ENCODE measurements around the gene KIF7.

KIF7 gene

DNA sequence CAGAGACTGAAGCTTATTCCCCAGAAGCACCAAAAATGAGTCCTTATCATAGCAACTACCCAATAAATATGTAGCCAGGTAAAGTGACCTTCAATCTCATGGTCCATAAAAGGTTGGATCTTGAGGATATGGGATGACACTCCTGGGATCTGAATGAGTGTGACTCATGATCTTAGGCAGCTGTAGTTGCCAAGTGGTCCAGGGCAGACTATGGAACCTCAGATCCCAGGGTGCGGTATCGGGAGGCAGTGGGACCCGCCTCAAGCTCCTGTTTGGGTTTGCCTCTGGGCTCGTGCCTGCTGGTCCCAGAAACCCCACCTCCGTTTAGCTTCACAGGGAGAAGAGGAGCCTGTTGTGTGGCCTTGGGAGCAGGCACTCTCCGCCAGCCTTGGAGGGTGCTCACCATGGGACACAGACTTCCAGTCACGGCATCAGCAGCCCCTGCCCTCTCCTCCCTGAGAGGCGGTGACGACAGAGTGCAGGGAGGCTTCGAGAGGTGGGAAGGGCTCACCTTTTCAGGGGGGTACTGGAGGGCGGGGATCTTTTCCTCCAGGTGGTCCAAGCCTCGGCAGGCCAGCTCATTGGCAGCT, 15.8 kb upstream of the KIF7 start:
- no peak for DNase-seq

DNA sequence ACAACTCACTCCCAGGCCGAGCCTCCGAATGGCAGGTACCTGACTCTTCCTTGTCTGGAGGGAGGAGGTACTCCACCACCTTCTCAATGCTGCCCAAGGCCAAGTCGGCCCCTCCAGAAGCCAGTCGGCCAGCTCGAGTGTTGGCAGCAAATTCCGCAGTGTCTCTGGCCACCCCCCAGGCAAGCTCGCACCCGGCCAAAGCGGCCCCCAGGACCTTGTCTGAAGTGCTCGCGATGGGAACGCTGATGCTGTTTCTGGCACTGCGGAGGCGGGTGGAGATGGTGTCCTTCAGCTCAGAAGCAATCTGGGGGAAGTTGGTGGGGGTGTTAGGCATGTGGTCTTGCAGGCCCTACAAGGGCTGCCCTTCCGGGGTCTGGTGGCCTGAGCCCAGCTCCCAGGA, 14.7 kb upstream of the KIF7 start:
- DNase-seq = no peak

DNA sequence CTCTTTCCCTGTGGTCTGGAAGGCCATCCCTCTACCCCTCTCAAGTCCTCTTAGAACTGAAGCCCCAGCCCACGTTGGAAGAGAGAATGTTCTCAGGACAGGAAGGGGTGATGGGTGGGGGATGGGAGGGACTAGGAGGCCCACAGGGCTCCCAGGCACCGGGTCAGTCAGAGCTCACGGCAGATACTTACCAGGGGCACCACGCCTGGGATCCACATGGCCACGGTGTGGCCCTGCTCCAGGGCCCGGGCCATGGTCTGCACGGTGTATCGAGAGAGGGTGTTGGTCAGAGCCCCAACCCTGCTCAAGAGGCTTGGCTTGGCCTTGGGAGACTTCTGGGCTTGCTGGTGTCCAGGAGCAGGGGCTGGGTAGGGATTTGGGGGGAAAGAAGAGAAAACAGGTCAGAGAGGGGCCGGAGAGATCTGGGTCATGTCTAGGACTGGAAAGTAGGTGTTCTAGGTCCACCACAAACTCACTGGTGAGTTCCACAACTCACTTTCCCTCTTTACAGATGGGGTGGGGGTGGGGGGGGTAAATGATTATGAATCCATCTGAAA, 14.1 kb upstream of the KIF7 start:
- no peak for DNase-seq

DNA sequence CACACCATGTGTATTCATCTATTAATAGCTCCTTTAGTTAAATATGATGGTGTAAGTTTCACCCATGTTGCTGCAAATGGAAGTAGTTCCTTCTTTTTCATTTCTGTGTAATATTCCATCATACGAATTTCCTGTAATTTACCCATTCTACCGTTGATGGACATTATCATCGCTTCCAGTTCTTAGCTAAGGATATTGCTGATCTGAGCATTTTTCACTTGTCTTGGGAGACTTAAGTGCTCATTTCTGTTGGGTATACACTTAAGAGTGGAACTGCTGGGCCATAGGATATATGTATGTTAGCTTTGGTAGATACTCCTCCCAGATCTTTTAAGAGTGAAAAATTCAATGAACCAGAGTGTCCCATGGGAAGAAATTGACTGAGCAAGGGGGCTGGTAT, 12.9 kb upstream of the KIF7 start:
- no peak for DNase-seq

DNA sequence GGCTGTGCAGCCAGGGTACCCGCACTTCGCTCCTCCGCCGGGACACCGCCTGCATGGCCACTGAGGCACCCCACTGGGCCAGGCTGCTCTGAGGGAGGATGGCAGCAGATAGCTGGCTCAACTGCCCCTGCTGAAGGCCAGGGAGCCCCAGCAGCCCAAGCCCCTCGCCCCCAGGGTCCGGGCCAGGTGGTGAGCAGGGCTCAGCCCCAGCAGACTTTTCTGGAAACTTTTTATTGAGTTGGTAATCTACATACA, 12.4 kb upstream of the KIF7 start:
- DNase-seq = no peak

DNA sequence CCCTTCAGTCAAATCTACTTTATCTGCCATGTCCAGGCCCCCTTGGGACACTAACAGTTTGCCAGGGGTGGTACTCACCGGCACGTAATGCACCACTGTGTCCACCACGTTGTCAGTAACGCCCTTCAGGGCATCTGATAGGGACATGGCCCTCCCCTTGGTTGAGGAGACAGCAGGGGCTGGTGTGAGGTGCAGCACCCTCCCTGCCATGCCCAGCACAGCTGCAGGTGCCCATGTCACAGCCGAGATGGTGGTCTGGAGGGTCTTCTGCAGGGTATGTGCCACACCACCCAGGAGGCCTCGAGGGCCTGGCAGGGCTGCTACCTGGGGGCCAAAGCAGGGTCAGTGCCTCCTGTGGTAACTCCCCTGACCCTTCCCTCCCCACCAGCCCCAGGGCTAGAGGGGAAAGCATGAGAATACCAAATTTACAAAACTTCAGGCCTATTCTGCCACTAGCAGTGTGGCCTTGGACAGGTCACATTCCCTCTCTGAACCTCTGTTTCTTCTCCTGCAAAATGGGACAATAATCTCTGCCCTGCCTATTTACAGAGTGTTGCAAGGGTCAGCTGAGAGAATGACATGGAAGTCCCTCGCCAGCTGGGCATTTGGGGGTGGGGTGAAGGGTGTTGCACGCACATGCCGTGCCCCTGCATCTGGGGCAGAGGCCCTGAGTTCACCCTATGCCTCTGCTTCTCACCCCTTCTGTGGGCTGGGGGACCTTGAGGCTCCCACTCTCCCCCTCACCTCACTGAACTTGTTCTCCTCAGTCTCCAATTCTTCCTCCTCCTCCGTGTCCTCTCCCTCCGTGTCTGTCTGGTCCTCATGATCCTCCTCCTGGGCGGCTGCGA, 11.8 kb upstream of the KIF7 start:
- DNase-seq = no peak

DNA sequence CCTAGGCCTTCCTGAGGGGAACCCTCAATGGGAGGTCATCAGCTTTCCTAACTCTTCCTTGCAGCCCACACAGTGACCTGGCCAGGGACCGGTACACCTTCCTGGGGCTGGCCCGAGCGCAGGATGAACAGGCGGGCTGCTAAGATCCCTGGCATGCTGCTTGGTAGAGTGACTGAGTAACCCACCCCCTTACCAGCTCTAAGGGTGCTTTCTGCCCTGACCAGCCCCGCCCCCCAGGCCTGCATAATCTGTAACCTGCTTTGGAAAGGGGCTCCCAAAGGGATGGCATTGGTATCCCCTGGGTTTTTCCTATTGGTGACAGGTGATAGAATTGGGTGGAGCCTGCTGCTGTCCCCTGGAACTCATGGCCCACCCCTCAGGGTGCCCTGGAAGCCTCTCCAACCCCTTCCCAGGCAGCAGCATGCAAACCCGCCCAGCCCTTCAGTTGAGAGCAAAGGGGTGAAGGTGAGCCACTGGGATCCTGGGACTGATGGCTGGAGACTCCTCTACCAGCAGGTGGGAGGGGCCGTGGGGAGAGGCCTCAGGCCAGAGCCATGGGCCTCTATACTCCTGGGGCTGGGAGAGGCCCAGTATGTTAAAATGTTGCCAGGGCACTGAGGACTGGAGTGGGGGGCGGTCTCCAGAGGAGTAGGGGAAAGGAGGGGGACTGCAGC, 11.1 kb upstream of the KIF7 start:
- no peak for DNase-seq

DNA sequence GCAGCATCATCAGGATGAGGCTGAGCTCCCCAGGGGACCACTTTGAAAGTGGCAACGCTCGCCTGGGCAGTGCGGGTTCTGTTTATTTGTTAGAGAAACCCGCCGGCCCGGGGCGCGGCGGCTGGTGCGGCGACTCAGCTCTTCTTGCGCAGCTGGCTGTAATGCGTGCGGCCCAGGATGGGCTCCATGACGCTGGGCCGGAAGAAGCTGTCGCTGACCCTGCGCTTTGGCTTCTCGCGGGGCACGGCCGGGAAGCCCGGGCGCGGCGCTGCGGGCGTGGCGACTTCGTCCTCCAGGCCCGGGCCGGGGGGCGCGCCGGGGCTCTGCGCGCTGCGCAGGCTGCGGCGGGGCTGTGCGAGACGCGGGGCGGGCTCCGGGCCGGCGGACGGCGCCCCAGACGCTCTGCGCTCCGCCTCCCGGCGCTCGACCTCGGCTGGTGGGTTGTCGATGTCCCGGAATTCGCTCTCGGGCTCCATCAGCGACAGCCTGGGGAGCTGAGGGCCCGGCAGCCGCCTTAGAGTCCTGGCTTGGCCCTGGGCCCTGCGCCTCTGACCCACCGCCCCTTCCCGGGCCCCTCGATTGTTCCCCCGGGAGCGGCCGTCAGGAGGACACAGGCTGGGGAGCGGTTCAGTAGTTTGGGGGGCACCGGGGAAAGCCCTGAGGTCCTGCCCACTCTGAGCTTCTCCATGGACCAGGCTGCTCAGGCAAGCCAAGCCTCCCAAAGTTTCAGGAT, 10.3 kb upstream of the KIF7 start:
- DNase-seq = no peak

DNA sequence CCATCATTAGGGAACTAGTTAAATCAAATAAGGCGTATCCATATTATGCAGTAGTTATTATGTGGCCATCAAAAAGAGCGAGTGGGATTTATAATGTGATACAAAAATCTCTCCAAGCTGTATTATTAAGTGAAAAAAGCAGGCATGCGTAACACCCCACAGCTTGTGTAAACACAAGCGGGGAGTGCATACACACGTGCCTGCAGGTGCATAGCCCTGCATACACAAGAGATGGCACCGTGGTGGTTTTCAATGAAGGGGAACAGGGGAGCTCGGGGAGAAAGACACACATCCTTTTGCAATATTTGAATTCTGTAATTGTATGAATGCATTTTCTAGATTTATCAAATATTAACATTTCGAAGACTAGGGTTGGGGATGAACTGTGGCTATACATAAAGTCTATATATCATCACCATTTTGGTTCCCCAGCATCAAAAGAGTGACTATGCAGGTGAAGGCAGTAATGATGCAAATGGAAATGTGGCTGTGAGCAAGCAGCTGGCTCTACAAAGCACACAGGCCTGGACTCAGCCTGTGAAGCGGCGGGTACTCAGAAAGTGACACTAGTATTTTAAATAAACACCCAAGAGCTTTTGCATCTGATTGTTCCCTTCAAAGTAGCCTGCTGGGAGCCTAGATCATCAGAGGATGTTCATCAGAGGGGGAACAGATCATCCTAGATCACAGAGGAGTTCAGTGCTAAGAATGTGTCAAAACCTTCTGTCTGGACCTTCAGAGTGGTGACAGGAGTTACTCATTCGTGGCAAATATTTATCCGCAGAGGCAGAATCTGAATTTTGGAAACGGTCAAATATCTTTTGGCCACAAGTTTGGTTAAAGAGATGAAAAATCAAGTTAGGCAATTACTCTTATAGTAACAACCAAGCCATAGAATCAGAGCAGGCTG, 9.4 kb upstream of the KIF7 start:
- no peak for DNase-seq

DNA sequence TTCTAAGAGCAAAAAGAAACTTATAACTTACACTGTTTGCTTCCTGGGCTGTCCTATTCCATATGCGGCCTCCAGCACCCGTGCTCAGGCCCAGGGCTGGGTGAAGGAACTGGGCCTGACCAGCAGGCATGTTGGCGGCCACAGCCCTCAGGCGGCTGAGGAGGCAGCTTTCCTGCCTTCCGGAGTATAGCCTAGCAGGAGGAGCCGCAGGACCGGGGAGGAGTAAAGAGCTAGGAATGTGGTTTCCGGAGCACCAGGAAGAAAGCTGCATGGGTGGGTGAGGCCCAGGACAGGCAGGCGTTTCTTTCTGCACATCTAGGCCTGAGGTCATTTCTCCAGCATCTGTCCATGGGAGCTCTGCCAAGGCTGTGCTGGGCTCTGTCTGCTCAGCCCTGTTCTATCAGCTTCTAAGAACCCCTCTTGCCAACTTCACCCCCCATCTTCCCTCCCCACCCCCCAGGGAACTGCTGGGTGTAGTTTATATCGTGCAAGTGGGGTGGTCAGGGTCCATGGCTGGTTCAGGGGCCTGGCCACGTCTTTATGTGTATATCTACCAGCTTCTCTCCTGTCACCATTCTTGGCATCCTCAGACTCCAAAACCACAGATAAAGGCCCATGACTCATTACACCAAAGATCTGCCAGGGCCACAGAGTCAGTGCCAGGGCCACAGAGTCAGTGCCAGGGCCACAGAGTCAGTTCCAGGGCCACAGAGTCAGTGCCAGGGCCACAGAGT, 7.8 kb upstream of the KIF7 start:
- no peak for DNase-seq

DNA sequence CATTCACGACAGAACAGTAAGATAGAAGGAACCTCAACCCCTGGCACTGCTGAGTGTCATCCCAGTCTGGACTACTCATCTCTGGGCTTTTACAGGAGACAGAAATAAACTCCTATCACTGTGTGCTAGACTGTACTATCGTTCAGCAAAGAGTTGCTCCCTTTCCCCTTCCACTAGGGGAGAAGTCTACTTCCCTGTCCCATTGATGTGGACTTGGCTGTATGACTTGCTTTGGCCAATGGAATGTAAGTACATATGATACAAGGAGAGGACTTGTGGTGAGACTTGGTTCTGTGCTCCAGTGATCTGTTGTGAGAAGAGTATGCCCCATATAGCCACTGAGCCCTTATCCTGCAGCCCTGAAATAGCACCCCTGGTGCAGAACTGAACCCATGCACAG, 5.3 kb upstream of the KIF7 start:
- no peak for DNase-seq

DNA sequence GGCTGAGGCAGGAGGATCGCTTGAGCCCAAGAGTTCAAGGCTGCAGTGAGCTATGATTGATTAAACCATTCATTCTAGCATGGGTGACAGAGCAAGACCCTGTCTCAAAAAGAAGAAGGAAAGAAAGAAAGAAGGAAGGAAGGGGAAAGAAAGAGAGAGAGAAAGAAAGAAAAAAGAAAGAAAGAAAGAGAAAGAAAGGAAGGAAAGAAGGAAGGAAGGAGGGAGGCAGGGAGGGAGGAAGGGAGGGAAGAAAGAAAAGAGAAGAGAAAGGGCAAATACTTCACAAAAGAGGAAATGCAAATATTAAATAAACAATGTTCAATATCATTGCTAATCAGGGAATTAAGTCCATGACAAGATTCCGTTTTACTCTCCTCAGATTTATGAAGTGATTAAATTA, 4.0 kb upstream of the KIF7 start:
- DNase-seq = no peak

DNA sequence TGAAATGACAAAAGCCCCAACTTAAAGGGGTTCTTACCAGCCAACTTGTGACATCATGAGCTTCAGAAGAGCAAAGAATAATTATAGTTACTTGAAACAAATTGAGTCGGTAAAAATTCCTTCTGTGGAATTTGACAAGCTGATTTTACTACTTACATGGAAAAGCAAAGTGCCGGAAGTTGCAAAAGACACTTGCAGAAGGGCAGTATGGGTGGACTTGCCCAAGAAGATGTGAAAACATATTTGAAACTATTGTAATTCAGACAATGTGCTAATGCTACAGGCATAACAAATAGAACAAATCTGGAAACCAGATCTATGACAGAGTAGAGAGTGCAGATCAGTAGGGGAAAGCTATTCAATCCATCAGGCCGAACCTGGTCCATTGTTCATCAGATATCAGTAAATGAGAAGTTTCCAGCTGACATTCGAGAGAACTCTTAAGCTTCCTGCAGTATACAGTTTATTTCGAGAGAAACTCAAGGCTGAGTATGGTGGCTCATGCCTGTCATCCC, 2.5 kb upstream of the KIF7 start:
- no peak for DNase-seq

DNA sequence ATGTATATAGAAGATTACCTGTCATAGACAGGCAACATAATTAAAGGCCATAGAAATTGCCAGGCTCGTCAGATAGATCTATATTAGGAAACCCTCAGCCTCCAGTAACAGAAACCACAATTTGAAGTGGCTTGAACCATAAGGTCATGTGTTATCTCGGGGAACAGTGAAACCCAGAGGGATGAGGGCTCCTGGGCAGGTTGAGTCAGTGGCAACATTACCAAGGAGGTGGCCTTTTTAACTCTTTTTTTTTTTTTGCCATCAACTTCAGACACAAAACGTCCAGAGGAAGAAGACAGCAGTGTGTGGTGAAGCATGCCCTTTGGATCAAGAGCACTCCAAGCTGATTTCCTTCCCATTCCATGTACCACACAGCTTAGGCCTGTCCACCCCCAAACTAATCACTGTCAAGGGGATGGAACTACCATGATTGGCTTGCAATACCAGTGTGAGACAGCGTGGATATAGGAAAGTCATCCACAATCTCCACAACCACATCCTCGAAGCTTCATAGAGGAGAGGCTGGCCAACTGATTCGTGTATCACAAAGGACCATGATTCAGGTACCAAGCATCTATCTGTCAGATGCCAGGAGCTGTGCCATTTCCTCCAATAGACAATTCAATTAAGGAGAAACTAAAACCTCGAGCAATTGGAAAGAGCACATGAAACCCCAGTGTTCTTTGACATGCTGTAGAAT, 999 bp upstream of the KIF7 start:
- DNase-seq = no peak

DNA sequence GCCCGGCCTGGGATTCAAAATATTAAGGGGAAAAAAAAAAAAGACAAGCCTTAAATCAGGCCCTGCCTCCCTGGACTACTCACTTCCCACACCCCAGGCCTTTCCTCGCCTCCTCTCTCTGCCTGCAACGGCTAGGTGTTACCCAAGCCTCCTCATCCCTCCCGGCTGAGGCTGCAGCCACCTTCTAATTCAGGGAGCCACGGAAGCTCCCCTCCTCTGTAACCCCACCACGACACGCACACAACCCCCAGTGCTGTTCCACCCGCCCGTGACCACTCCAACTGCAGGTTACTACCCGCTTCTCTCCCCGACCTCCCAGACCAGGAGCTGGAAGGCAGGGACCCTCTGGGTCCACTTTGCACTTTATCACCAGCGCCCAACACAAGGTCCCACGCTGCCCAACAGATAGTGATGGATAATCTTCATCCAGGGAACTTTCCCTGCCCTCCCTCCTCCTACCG, 936 bp downstream of the KIF7 start:
- no peak for DNase-seq

DNA sequence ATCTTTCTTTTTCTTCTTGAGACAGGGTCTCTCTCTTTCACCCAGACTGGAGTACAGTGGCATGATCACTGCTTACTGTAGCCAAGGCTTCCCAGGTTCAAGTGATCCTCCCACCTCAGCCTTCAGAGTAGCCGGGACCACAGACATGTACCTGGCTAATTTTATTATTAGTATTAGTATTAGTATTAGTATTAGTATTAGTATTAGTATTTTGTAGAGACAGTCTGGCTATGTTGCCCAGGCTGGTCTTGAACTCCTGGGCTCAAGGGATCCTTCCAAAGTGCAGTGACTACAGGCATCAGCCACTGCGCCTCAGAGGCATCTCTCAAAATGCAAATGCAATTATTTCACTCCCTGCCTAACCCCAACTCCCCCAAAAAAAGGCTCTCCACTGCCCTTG, 1.7 kb downstream of the KIF7 start:
- no peak for DNase-seq

DNA sequence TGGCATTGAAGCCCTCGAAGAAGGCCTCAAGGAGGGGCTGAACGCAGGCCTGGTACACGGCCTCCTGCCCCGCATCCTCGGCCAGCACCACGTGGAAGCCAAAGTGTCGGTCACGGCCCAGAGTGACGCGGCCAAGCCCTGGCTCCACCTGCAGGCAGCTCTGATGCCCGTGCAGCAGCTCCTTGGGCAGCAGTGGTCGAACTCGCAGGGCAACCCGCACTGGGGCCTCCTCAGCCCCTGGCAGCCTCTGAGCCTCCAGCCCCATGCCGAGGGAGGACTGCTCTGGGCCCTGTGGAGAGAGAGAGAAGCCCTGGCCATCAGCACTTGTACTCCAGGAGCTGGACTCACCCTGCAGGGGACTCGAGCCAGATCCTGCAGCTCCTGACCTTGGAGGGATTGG, 2.6 kb downstream of the KIF7 start:
- DNase-seq = no peak

DNA sequence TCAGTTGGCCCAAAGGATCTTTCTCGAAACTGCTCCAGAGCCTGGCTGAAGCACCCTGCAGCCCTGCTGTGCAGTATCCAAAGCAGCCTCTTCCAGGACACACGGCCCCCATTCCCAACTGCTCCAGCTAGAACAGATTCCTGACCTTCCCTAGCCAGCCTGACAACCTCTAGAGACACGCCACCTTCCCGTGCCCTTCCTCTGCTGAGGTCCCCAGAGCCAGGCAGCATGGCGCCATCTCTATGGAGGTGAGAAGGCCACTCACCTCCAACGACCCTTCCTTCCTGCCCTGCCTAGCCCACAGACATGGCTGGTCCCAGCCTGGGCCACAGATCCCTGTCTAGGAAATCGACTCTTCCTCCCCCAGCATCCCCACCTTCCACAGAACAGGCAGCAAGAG, 3.1 kb downstream of the KIF7 start:
- no peak for DNase-seq

DNA sequence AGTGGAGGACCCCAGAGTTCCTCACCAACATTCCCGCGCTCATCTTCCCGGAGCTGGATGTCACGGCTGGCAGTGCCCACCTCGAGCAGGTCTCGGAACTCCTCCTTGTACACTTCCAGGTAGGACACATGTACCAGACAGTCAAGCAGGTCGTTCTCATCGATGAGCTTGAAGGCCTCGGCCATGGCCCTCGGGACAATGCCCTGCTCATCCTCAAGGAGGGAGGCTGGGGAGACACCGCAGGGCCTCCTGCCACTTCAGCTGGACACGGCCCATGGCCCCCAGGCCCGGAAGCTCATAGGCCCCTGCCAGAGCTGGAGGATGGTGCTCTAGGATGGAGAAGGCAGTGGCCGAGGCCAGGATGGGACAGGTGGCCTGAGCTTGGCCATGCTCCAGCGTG, 5.6 kb downstream of the KIF7 start:
- no peak for DNase-seq

DNA sequence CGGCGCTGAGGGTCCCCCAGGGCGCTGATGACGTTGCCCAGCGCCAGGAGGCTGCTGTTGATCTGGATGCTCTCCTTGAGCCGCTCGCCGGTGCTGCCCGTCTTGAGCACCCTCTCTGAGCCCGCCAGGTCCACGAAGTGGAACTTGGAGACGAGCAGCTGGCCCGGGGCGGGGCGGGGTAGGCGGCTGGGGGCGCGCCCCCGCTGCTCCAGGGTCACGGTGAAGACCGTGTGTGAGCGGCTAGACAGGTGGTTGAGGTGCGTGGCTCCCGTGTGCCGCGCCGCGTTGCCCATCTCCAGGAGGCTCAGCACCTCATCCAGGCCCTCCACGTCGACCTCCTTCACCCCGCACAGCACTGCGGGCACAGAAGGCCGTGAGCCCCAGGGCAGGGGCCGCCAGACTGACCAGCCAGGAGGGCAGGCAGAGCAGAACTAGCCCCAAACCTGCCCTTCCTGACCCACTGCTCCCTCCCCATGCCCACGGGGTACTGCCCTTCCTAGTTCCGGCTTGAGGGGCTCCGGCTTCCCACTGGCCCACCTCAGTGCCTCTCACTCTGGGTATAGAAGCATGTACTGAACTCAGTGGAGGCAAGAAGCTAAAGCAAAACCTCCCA, 6.1 kb downstream of the KIF7 start:
- DNase-seq = no peak
